ENCODE measurements around the gene DPYD.

DNA sequence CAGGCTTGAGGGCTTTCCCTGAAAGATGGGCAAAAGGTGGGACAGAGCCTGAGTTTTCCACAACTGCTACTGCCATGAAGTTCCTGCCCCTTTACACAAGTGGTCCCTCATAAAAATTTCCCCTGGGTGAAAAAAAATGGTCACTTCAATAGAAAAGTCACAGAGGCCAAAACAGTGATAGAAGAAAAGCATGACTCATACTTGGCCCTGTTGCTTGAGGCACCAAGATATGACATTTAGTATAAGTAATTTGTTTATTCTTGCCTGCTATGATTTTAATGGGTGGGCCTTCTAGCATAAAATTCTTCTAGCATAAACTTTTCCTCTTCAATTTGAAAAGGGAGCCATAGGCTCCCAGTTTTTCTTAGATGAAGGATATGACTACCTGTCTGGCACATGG is 280.2 kb downstream of the DPYD start:
- TF ChIP-seq, protein P1, sequence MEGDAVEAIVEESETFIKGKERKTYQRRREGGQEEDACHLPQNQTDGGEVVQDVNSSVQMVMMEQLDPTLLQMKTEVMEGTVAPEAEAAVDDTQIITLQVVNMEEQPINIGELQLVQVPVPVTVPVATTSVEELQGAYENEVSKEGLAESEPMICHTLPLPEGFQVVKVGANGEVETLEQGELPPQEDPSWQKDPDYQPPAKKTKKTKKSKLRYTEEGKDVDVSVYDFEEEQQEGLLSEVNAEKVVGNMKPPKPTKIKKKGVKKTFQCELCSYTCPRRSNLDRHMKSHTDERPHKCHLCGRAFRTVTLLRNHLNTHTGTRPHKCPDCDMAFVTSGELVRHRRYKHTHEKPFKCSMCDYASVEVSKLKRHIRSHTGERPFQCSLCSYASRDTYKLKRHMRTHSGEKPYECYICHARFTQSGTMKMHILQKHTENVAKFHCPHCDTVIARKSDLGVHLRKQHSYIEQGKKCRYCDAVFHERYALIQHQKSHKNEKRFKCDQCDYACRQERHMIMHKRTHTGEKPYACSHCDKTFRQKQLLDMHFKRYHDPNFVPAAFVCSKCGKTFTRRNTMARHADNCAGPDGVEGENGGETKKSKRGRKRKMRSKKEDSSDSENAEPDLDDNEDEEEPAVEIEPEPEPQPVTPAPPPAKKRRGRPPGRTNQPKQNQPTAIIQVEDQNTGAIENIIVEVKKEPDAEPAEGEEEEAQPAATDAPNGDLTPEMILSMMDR (IDR thresholded peaks at IDR 0.05; ENCODE audit: low read length) = no peak
- no peak for TF ChIP-seq EZH2 (optimal IDR thresholded peaks at IDR 0.05; ENCODE audit: low read depth, low read length)
